H1 (cell line): ENCODE results near the gene TOR1B.

ENCODE experiments used
- ASH2L ChIP-seq: fragments of 200-600, 300-600 bp; sonication (generic); IDR thresholded peaks from one replicate; pipeline ENCODE4 v1.7.1; 2017; ENCODE audit warnings: low read length
- CBX8 ChIP-seq: fragments of 300-800, 300-1000 bp; sonication (generic); IDR thresholded peaks from 2 replicates; pipeline ENCODE4 v1.7.1; 2016; ENCODE audit warnings: low read depth, low read length, borderline replicate concordance
- CHD1 ChIP-seq: IDR thresholded peaks from 2 replicates; pipeline ENCODE4 v1.6.1; 2012; ENCODE audit warnings: low read depth, low read length, improper control_type of control experiment
- EGR1 ChIP-seq: IDR thresholded peaks from 2 replicates; pipeline ENCODE4 v1.6.1; 2011; ENCODE audit warnings: low read depth, low read length, borderline replicate concordance
- EP300 ChIP-seq, 2 experiments: IDR thresholded peaks; 1 replicate in 1 of 2; 2 replicates in 1 of 2; pipeline ENCODE4 v1.6.1; 2011 to 2012; ENCODE audit warnings: low read depth in 2 of 2, low read length in 2 of 2, mild to moderate bottlenecking in 2 of 2, borderline replicate concordance in 1 of 2, inconsistent platforms in 1 of 2, moderate library complexity in 1 of 2
- EZH2 ChIP-seq: fragments of 200-600 bp; sonication (generic); IDR thresholded peaks from 2 replicates; pipeline ENCODE4 v1.7.1; 2012; ENCODE audit warnings: low read depth, mild to moderate bottlenecking, moderate library complexity, low read length, inconsistent platforms; ENCODE audit not compliant: severe bottlenecking
- HDAC6 ChIP-seq: IDR thresholded peaks from one replicate; pipeline ENCODE4 v1.7.1; 2012; ENCODE audit warnings: low read depth, mild to moderate bottlenecking, inconsistent platforms, low read length, moderate library complexity
- POLR2A ChIP-seq, 2 experiments: IDR thresholded peaks; 1 replicate in 1 of 2; 2 replicates in 1 of 2; pipeline ENCODE4 v1.6.1; 2011; ENCODE audit warnings: low read depth in 2 of 2, low read length in 2 of 2, mild to moderate bottlenecking in 2 of 2; ENCODE audit errors: control extremely low read depth in 1 of 2
- POLR2AphosphoS5 ChIP-seq: IDR thresholded peaks from 2 replicates; pipeline ENCODE4 v1.6.1; 2011; ENCODE audit warnings: low read depth, low read length
- RFX5 ChIP-seq: IDR thresholded peaks from 2 replicates; pipeline ENCODE4 v1.6.1; 2011; ENCODE audit warnings: low read depth, low read length, improper control_type of control experiment, borderline replicate concordance
- TEAD4 ChIP-seq: IDR thresholded peaks from 2 replicates; pipeline ENCODE4 v1.6.1; 2012; ENCODE audit warnings: low read depth, low read length, inconsistent platforms, mixed read lengths
- YY1 ChIP-seq: IDR thresholded peaks from 2 replicates; pipeline ENCODE4 v1.6.1; 2011; ENCODE audit warnings: low read depth, mild to moderate bottlenecking, low read length
- TF ChIP-seq, protein P1 (sequence below), 3 experiments: IDR thresholded peaks; 1 replicate in 2 of 3; 2 replicates in 1 of 3; pipeline versions ENCODE4 v1.5.1 to v1.6.1; 2011; ENCODE audit warnings: low read length in 3 of 3, mild to moderate bottlenecking in 3 of 3, inconsistent platforms in 2 of 3, low read depth in 1 of 3, moderate library complexity in 1 of 3; ENCODE audit not compliant: insufficient read depth in 1 of 3; ENCODE audit errors: control extremely low read depth in 1 of 3
- TF ChIP-seq, protein P2 (sequence below): IDR thresholded peaks from 2 replicates; pipeline ENCODE4 v1.6.1; 2012; ENCODE audit warnings: inconsistent platforms

DNA sequence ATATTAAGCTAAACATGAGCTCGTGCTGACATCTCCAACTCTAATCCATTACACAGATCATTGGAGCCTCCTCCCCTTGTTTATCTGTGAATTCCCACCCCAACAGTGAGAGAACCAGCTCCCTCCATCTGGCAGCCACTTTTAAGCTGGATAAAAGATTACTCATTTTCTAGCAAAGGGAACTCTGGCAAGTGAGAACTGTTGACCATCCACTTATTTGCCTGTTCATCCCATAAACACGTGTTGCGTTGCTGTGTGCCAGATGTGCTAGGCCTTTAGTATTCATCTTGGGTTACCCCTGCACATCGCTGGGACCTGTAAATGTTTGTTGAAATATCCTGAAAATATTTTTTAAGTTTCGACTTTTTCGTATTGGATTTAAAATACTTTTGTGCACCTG lies 23.4 kb downstream of the TOR1B start:
- TF ChIP-seq, protein P1, sequence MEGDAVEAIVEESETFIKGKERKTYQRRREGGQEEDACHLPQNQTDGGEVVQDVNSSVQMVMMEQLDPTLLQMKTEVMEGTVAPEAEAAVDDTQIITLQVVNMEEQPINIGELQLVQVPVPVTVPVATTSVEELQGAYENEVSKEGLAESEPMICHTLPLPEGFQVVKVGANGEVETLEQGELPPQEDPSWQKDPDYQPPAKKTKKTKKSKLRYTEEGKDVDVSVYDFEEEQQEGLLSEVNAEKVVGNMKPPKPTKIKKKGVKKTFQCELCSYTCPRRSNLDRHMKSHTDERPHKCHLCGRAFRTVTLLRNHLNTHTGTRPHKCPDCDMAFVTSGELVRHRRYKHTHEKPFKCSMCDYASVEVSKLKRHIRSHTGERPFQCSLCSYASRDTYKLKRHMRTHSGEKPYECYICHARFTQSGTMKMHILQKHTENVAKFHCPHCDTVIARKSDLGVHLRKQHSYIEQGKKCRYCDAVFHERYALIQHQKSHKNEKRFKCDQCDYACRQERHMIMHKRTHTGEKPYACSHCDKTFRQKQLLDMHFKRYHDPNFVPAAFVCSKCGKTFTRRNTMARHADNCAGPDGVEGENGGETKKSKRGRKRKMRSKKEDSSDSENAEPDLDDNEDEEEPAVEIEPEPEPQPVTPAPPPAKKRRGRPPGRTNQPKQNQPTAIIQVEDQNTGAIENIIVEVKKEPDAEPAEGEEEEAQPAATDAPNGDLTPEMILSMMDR (IDR thresholded peaks at IDR 0.05; ENCODE audit: control extremely low read depth in 1 of 3, insufficient read depth in 1 of 3, low read depth in 1 of 3, low read length in 3 of 3): no peak
- no peak for TF ChIP-seq YY1
- no peak for TF ChIP-seq EZH2
- no peak for TF ChIP-seq RFX5
- TF ChIP-seq CHD1: no peak
- TF ChIP-seq, protein P2, sequence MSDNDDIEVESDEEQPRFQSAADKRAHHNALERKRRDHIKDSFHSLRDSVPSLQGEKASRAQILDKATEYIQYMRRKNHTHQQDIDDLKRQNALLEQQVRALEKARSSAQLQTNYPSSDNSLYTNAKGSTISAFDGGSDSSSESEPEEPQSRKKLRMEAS: no peak
- no peak for TF ChIP-seq POLR2AphosphoS5
- no peak for TF ChIP-seq TEAD4
- TF ChIP-seq EGR1: no peak
- no peak for TF ChIP-seq ASH2L
- TF ChIP-seq EP300 (IDR thresholded peaks at IDR 0.05; ENCODE audit: borderline replicate concordance in 1 of 2, low read depth in 2 of 2, low read length in 2 of 2): no peak
- no peak for TF ChIP-seq HDAC6
- TF ChIP-seq CBX8: no peak
- TF ChIP-seq POLR2A (IDR thresholded peaks at IDR 0.05; ENCODE audit: control extremely low read depth in 1 of 2, low read depth in 2 of 2, low read length in 2 of 2): no peak
